ENCODE results near the gene ZNF697.
A peak's percentile ranks its signal among the peaks of the same experiment; 100 is the strongest.
"Not testable (repeated sequence)": the region's sequence is repeated elsewhere in the genome, so short reads cannot be mapped to it uniquely, and the experiment has no call there.

ZNF697 gene

GRCh38 chr1:119626841-119627240, 21.2 kb downstream of the ZNF697 start:
- no peak for DNase-seq

- no peak for DNase-seq
Observed at GRCh38 chr1:119626011-119626545, 22.0 kb downstream of the ZNF697 start.

- DNase-seq = no peak
Observed at GRCh38 chr1:119623678-119624077, 24.4 kb downstream of the ZNF697 start.

- DNase-seq = no peak
Observed at GRCh38 chr1:119623193-119623515, 24.9 kb downstream of the ZNF697 start.

- no peak for DNase-seq
Observed at GRCh38 chr1:119622311-119623192, 25.5 kb downstream of the ZNF697 start.

GRCh38 chr1:119621705-119622104, 26.4 kb downstream of the ZNF697 start:
- no peak for DNase-seq

- DNase-seq = peak; percentile 30 to 66
Observed at GRCh38 chr1:119617751-119618691, 30.0 kb downstream of the ZNF697 start.

GRCh38 chr1:119616748-119617147, 31.3 kb downstream of the ZNF697 start:
- DNase-seq = not testable (repeated sequence)

GRCh38 chr1:119615100-119615499, 33.0 kb downstream of the ZNF697 start:
- not testable (repeated sequence) for DNase-seq

GRCh38 chr1:119613769-119614720, 34.0 kb downstream of the ZNF697 start:
- peak; percentile 61 to 70 for DNase-seq

- peak; percentile 61 to 68 for DNase-seq
Observed at GRCh38 chr1:119611701-119612113, 36.4 kb downstream of the ZNF697 start.

- not testable (repeated sequence) for DNase-seq
Observed at GRCh38 chr1:119608816-119609215, 39.2 kb downstream of the ZNF697 start.

GRCh38 chr1:119607087-119607807, 40.8 kb downstream of the ZNF697 start:
- DNase-seq = not testable (repeated sequence)

- DNase-seq = no peak
Observed at GRCh38 chr1:119606394-119606793, 41.7 kb downstream of the ZNF697 start.

- no peak for DNase-seq
Observed at GRCh38 chr1:119605686-119606085, 42.4 kb downstream of the ZNF697 start.

- not testable (repeated sequence) for DNase-seq
Observed at GRCh38 chr1:119605080-119605479, 43.0 kb downstream of the ZNF697 start.

GRCh38 chr1:119603695-119604094, 44.4 kb downstream of the ZNF697 start:
- no peak for DNase-seq

- DNase-seq = not testable (repeated sequence)
Observed at GRCh38 chr1:119603241-119603640, 44.8 kb downstream of the ZNF697 start.

- DNase-seq = not testable (repeated sequence)
Observed at GRCh38 chr1:119602789-119603188, 45.3 kb downstream of the ZNF697 start.

GRCh38 chr1:119602169-119602568, 45.9 kb downstream of the ZNF697 start:
- DNase-seq = no peak

GRCh38 chr1:119600976-119601375, 47.1 kb downstream of the ZNF697 start:
- DNase-seq = no peak

Measured in NCI-H2081 (cell line).